GM12875 (cell line): ENCODE data around the gene USP2.

Experiments used
- H3K4me3 ChIP-seq: one replicate; pipeline ENCODE4 v1.5.1; 2011; ENCODE audit warnings: low read depth, low read length, control low read depth
- TF ChIP-seq, protein P1 (sequence below): IDR thresholded peaks from 2 replicates; pipeline ENCODE4 v1.5.1; 2011; ENCODE audit warnings: low read depth, mild to moderate bottlenecking, control low read depth, inconsistent platforms, low read length, moderate library complexity, borderline replicate concordance; ENCODE audit not compliant: insufficient read depth

Gene USP2

DNA sequence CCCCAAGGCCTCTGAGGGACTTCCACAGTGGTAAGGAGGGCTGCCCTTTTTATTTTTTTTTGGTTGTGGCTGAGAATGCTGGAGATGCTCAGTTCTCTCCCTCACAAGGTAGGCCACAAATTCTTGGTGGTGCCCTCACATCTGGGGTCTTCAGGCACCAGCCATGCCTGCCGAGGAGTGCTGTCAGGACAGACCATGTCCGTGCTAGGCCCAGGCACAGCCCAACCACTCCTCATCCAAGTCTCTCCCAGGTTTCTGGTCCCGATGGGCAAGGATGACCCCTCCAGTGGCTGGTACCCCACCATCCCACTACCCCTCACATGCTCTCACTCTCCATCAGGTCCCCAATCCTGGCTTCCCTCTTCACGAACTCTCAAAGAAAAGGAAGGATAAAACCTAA is 37.3 kb upstream of the USP2 start:
- no peak overlapping the region for H3K4me3 ChIP-seq
- TF ChIP-seq, protein P1, sequence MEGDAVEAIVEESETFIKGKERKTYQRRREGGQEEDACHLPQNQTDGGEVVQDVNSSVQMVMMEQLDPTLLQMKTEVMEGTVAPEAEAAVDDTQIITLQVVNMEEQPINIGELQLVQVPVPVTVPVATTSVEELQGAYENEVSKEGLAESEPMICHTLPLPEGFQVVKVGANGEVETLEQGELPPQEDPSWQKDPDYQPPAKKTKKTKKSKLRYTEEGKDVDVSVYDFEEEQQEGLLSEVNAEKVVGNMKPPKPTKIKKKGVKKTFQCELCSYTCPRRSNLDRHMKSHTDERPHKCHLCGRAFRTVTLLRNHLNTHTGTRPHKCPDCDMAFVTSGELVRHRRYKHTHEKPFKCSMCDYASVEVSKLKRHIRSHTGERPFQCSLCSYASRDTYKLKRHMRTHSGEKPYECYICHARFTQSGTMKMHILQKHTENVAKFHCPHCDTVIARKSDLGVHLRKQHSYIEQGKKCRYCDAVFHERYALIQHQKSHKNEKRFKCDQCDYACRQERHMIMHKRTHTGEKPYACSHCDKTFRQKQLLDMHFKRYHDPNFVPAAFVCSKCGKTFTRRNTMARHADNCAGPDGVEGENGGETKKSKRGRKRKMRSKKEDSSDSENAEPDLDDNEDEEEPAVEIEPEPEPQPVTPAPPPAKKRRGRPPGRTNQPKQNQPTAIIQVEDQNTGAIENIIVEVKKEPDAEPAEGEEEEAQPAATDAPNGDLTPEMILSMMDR: no peak

DNA sequence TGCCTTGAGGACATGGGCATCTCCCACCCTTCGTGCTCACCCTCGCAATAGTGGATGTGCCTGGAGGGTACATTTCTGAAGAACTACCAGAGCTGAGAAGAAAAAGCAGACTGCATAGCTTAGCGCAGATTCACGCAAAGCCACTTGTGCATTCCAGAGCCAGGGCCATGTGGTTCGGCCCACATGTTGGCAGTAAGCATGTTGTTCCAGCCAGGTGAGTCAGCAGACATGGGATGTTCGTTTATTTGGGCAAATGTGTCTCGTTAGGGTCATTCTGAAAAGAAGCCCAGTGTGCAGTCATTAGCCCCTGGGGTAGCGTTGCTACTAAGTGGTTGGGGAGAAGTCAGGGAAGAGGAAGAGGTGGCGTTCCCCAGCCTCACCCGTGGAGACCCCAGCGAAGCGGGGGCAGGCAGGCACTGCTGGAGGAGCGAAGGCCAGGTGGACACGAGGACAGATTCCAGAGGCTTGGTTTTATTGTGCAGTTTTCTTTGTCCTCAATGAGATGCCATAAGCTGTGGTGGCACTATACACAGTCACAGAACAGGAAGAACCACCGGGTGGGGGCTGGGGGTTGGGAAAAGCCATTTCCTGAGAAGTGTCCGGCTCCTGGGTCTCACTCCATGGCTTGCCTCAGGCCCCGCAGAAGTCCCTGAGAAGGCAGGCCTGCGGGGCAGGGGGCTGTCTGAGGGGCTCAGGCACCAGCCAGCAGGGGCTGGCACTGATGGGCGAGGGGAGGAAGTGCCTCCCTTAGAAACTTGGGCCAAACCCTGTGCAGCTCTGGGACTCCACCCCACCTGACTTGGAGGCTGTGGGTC is 36.4 kb upstream of the USP2 start:
- H3K4me3 ChIP-seq: no peak overlapping the region
- TF ChIP-seq, protein P1: no peak

DNA sequence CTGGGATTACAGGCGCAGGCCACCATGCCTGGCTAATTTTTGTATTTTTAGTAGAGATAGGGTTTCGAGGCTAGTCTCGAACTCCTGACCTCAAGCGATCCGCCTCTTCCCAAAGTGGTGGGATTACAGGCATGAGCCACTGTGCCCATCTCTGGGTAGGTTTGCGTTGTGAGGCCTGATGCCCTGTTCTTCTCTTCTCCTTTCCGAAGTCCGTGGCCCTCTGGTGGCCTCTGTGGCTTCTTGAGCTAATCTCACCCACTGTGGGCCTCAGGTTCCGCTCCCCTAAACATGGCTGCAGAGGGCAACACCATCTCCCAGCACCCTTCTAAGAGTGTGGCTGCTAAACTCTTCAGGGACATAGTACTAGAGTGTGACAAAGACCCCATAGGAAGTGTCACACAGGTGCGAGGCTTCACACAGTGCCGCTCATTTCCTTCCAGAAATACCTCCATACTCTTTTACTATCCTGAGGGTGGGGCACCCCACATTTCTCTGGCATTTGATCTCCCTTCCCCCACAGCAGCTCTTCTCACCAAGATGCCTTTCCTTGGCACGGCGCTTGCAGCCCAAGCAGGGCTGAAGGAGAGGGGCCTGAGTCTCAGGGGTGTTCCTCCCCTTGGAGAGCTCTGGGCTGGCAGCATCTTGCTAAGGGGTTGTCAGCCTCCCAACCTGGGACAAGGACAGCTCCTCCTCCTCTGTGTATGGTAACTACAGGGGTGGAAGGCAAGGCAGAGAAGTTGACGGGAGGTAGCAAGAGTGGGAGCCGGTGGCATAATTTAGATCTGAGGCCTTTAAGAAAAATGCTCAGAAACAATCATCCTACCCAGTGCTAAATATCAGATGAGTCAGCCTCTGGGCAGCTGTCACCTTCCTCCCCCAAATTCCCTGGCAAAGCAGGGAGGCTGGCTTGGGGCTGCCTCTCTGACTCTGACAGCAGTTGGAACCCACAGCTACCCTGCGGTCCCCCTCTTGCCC is 35.4 kb upstream of the USP2 start:
- TF ChIP-seq, protein P1: no peak
- no peak overlapping the region for H3K4me3 ChIP-seq

DNA sequence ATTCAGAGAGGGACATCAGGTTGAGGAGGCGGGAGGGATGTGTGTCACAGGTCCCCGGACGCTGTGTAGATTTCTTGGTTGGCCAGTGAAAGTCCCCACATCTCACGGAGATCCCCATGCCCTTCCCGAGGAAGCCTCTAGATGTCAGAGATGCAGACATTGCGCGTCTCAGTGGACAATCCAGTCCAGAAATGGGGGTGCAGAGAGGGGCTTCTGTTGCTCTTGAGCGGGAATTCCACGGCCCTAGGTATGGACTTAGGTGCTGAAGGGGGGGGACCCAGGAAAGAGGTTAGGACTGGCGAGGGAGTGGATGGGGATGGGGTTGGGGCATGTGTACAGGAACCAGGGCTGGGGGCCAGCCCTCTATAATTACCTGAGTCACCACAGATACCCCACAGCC is 34.5 kb upstream of the USP2 start:
- TF ChIP-seq, protein P1: no peak

DNA sequence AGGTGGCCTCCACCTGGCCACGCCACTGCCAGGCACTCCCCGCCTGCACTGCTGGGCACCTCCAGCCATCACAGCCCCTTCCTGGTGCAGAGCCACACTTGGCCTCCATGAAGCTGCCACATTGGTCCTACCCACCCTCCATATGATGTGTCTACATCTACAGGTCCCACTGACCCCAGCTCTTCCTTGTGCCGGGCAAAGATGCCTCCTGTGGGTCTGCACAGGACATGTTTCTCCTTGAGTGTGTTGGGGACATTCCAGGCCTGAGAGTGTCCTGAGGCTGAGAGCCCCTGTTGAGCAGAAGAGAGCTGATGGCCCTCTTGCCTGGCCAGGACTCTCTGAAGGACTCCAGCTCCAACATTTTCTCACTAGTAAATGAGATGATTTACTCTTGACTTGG is 34.0 kb upstream of the USP2 start:
- TF ChIP-seq, protein P1: no peak

More for the DNA sequence above, 34.5 kb upstream of the USP2 start:
- H3K4me3 ChIP-seq: no peak overlapping the region

DNA sequence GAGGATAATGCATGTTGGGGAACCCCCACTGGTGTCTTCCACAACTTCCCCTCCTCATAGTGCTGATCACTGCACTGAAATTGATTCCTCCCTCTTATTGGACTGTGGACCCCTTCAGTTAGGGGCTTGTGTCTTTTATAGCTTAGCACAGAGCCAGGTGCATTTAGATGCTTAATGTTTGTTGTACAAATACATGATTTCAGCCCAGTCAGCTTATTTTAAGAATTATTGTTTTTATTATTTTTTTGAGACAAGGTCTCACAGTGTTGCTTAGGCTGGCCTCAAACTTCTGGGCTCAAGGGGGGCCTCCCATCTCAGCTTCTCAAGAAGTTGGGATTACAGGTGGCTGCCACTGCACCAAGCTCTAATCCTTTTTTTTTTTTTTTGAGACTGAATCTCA is 33.2 kb upstream of the USP2 start:
- TF ChIP-seq, protein P1: no peak
- H3K4me3 ChIP-seq: no peak overlapping the region

More for the DNA sequence above, 34.0 kb upstream of the USP2 start:
- no peak overlapping the region for H3K4me3 ChIP-seq
